LNCaP clone FGC (cell line): ENCODE measurements around the gene C16orf89.

Experiments used
- DNase-seq: peaks from one replicate; pipeline ENCODE4 v3.0.0-alpha.2; 2011; ENCODE audit warnings: low read depth
- H3K4me3 ChIP-seq: 2 replicates; pipeline ENCODE4 v1.5.1; 2011; ENCODE audit warnings: mild to moderate bottlenecking, low read depth, low read length, control low read depth
- CTCF ChIP-seq: IDR thresholded peaks from 2 replicates; pipeline ENCODE4 v1.5.1; 2012; ENCODE audit warnings: mild to moderate bottlenecking; ENCODE audit not compliant: control insufficient read depth, insufficient read depth; ENCODE audit errors: extremely low read depth

The C16orf89 gene

GRCh38 chr16:5025171-5025632 is 40.6 kb downstream of the C16orf89 start:
- TF ChIP-seq CTCF, result 0 out of 2 replicates have a peak, but pooled peaks have one; percentile 21
- no peak for DNase-seq
- H3K4me3 ChIP-seq, result no peak overlapping the region

- TF ChIP-seq CTCF, result peak; percentile 55
- H3K4me3 ChIP-seq, result no peak overlapping the region
- DNase-seq, result peak; percentile 99
These were observed 41.1 kb downstream of the C16orf89 start for GRCh38 chr16:5024632-5025031.

- TF ChIP-seq CTCF, result no peak
- no peak overlapping the region for H3K4me3 ChIP-seq
- no peak for DNase-seq
These were observed 43.2 kb downstream of the C16orf89 start for GRCh38 chr16:5022521-5022920.

GRCh38 chr16:5020551-5020950 is 45.2 kb downstream of the C16orf89 start:
- H3K4me3 ChIP-seq, result no peak overlapping the region
- no peak for DNase-seq
- TF ChIP-seq CTCF, result no peak

GRCh38 chr16:5019775-5020174 is 46.0 kb downstream of the C16orf89 start:
- no peak for TF ChIP-seq CTCF
- DNase-seq, result no peak

GRCh38 chr16:5018793-5019192 is 47.0 kb downstream of the C16orf89 start:
- H3K4me3 ChIP-seq, result no peak overlapping the region
- no peak for TF ChIP-seq CTCF
- DNase-seq, result no peak

More at GRCh38 chr16:5019775-5020174, 46.0 kb downstream of the C16orf89 start:
- no peak overlapping the region for H3K4me3 ChIP-seq

GRCh38 chr16:5017678-5017969 is 48.1 kb downstream of the C16orf89 start:
- TF ChIP-seq CTCF, result no peak
- H3K4me3 ChIP-seq, result no peak overlapping the region
- no peak for DNase-seq
